DOHH2 (cell line): Measurements from ENCODE around the gene VPREB3.

Experiments
- H3F3A ChIP-seq: fragments of 200-600 bp; sonication (generic), shearing (Covaris generic); 2 replicates; pipeline ENCODE4 v1.6.0; 2016; ENCODE audit warnings: antibody characterized with exemption, mild to moderate bottlenecking; ENCODE audit not compliant: control insufficient read depth, insufficient read depth
- H3K27ac ChIP-seq: fragments of 200-600 bp; sonication (generic); 2 replicates; pipeline ENCODE4 v1.5.1; 2014; ENCODE audit warnings: low read depth, mild to moderate bottlenecking, low read length, moderate library complexity
- H3K27me3 ChIP-seq: fragments of 200-600 bp; sonication (generic); 2 replicates; pipeline ENCODE4 v1.6.1; 2014; ENCODE audit warnings: mild to moderate bottlenecking, low read length, mixed read lengths; ENCODE audit not compliant: control insufficient read depth
- H3K36me3 ChIP-seq: fragments of 200-600 bp; sonication (generic); 2 replicates; pipeline ENCODE4 v1.6.1; 2014; ENCODE audit warnings: mild to moderate bottlenecking, low read length, moderate library complexity, mixed read lengths; ENCODE audit not compliant: control insufficient read depth
- H3K4me1 ChIP-seq: fragments of 200-600 bp; sonication (generic); 2 replicates; pipeline ENCODE4 v1.6.1; 2014; ENCODE audit warnings: mild to moderate bottlenecking, low read length, mixed read lengths; ENCODE audit not compliant: control insufficient read depth
- H3K4me2 ChIP-seq: fragments of 200-600 bp; sonication (generic); 2 replicates; pipeline ENCODE4 v1.6.0; 2014; ENCODE audit warnings: mild to moderate bottlenecking, low read length, moderate library complexity
- H3K4me3 ChIP-seq: fragments of 200-600 bp; sonication (generic); 2 replicates; pipeline ENCODE4 v1.5.1; 2014; ENCODE audit warnings: mild to moderate bottlenecking, low read length, mixed read lengths
- H3K79me2 ChIP-seq: fragments of 200-600 bp; sonication (generic); 2 replicates; pipeline ENCODE4 v1.6.1; 2014; ENCODE audit warnings: mild to moderate bottlenecking, low read length, mixed read lengths; ENCODE audit not compliant: control insufficient read depth
- H3K9me2 ChIP-seq: fragments of 200-600 bp; sonication (generic); replicated peaks from 2 replicates; pipeline ENCODE4 v1.6.1; 2014; ENCODE audit warnings: mild to moderate bottlenecking, low read length, mixed read lengths; ENCODE audit not compliant: control insufficient read depth
- H3K9me3 ChIP-seq: fragments of 200-600 bp; sonication (generic); 2 replicates; pipeline ENCODE4 v1.6.1; 2014; ENCODE audit warnings: antibody characterized with exemption, low read length, mixed read lengths; ENCODE audit not compliant: control insufficient read depth, insufficient read depth
- H4K20me1 ChIP-seq: fragments of 200-600 bp; sonication (generic); 2 replicates; pipeline ENCODE4 v1.6.0; 2014; ENCODE audit warnings: low read depth, mild to moderate bottlenecking, antibody characterized with exemption, low read length, moderate library complexity; ENCODE audit not compliant: control insufficient read depth, insufficient read depth
- CTCF ChIP-seq: fragments of 200-600 bp; sonication (generic); IDR thresholded peaks from one replicate; pipeline ENCODE4 v1.5.1; 2014; ENCODE audit warnings: antibody characterized with exemption, mild to moderate bottlenecking, low read depth, low read length; ENCODE audit not compliant: poor library complexity, severe bottlenecking
- EZH2phosphoT487 ChIP-seq: fragments of 200-600 bp; sonication (generic); IDR thresholded peaks from 2 replicates; pipeline ENCODE4 v1.6.1; 2017; ENCODE audit warnings: borderline replicate concordance, mild to moderate bottlenecking, antibody characterized with exemption, low read length, moderate library complexity, mixed read lengths

Gene VPREB3

GRCh38 chr22:23763579-23763945, 9.3 kb upstream of the VPREB3 start:
- no peaks in the 10 kb centered on the region for H3K9me3 ChIP-seq
- peaks cover 49% of the 10 kb centered on the region for H3K4me1 ChIP-seq
- peaks cover 46% of the 10 kb centered on the region for H3K79me2 ChIP-seq
- no peaks in the 10 kb centered on the region for H3K9me2 ChIP-seq
- no peaks in the 10 kb centered on the region for H3K27me3 ChIP-seq
- H3F3A ChIP-seq = no peaks in the 10 kb centered on the region
- peak overlapping the region; percentile 92 for H3K4me2 ChIP-seq
- H3K4me3 ChIP-seq = peak overlapping the region; percentile 66
- peak overlapping the region; percentile 59 for H3K27ac ChIP-seq
- H4K20me1 ChIP-seq = peaks cover 6% of the 10 kb centered on the region; the same call in 1 of the 2 replicates
- H3K36me3 ChIP-seq = peaks cover 44% of the 10 kb centered on the region
- TF ChIP-seq CTCF = no peak
- no peak for TF ChIP-seq EZH2phosphoT487

GRCh38 chr22:23762842-23763578, 8.8 kb upstream of the VPREB3 start, which contains the start of gene C22orf15:
TSS of gene C22orf15 (plus strand) at chr22:23762990. CDS start at chr22:23763307, 317 bp downstream.
- H3K4me2 ChIP-seq = peak within 1 kb of the TSS; percentile 92
- peaks cover 3% of the 10 kb centered on the region; the same call in 1 of the 2 replicates for H3F3A ChIP-seq
- peak within 1 kb of the TSS; percentile 66 for H3K4me3 ChIP-seq
- peak within 1 kb of the TSS; percentile 59 for H3K27ac ChIP-seq
- H3K9me3 ChIP-seq = no peaks in the 10 kb centered on the region
- H3K4me1 ChIP-seq = peaks cover 46% of the 10 kb centered on the region
- H4K20me1 ChIP-seq = peaks cover 6% of the 10 kb centered on the region; the same call in 1 of the 2 replicates
- H3K27me3 ChIP-seq = no peaks in the 10 kb centered on the region
- H3K36me3 ChIP-seq = peaks cover 44% of the 10 kb centered on the region
- H3K9me2 ChIP-seq = no peaks in the 10 kb centered on the region
- H3K79me2 ChIP-seq = peaks cover 43% of the 10 kb centered on the region
- TF ChIP-seq EZH2phosphoT487 = no peak

GRCh38 chr22:23760056-23760455, 5.8 kb upstream of the VPREB3 start:
- peaks cover 49% of the 10 kb centered on the region for H3K4me1 ChIP-seq
- H3K4me3 ChIP-seq = no peak overlapping the region
- no peaks in the 10 kb centered on the region for H3K9me2 ChIP-seq
- H3K4me2 ChIP-seq = no peak overlapping the region
- H3K27ac ChIP-seq = no peak overlapping the region
- H4K20me1 ChIP-seq = peaks cover 6% of the 10 kb centered on the region; the same call in 1 of the 2 replicates
- H3F3A ChIP-seq = peaks cover 13% of the 10 kb centered on the region
- H3K27me3 ChIP-seq = no peaks in the 10 kb centered on the region
- H3K36me3 ChIP-seq = peaks cover 23% of the 10 kb centered on the region
- TF ChIP-seq EZH2phosphoT487 = no peak
- TF ChIP-seq CTCF = no peak
- no peaks in the 10 kb centered on the region for H3K9me3 ChIP-seq
- H3K79me2 ChIP-seq = peaks cover 14% of the 10 kb centered on the region

- no peak for TF ChIP-seq CTCF
- no peak for TF ChIP-seq EZH2phosphoT487
- H3K4me1 ChIP-seq = peaks cover 49% of the 10 kb centered on the region
- H3K36me3 ChIP-seq = peaks cover 18% of the 10 kb centered on the region
- no peaks in the 10 kb centered on the region for H3K9me2 ChIP-seq
- peaks cover 6% of the 10 kb centered on the region; the same call in 1 of the 2 replicates for H4K20me1 ChIP-seq
- H3K27me3 ChIP-seq = no peaks in the 10 kb centered on the region
- H3K27ac ChIP-seq = no peak overlapping the region
- H3K79me2 ChIP-seq = peaks cover 9% of the 10 kb centered on the region; the same call in 1 of the 2 replicates
- H3K9me3 ChIP-seq = no peaks in the 10 kb centered on the region
- no peak overlapping the region for H3K4me2 ChIP-seq
- peaks cover 18% of the 10 kb centered on the region for H3F3A ChIP-seq
- no peak overlapping the region for H3K4me3 ChIP-seq
These were observed 5.3 kb upstream of the VPREB3 start for GRCh38 chr22:23759566-23759965.
